ENCODE measurements around the gene ARAP2.
A peak's percentile ranks its signal among the peaks of the same experiment; 100 is the strongest.

ARAP2 gene

GRCh38 chr4:36264207-36264826 lies 20.0 kb upstream of the ARAP2 start:
- no peak for DNase-seq

GRCh38 chr4:36260731-36261130 lies 16.4 kb upstream of the ARAP2 start:
- no peak for DNase-seq

- DNase-seq: no peak
Measured at GRCh38 chr4:36256398-36256891, 12.1 kb upstream of the ARAP2 start.

DNA sequence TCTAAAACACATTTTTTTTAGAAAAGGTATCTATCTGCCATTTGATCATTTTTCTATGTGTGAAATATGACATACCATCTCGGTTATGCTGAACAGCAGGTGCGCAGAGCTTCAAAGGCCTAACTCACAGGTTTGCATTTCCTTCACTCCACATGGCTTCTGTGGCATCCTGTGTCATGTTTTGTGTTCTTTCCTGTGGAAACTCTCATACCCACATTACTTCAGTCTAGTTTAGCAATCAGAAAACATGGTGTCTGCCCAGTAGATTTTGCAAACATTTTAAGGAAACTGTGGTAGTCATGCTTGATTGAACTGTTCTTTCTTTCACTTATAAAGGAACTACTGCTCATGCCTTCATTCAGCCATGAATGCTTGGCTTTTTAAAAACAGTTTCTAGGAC lies 11.3 kb upstream of the ARAP2 start:
- no peak for DNase-seq

DNA sequence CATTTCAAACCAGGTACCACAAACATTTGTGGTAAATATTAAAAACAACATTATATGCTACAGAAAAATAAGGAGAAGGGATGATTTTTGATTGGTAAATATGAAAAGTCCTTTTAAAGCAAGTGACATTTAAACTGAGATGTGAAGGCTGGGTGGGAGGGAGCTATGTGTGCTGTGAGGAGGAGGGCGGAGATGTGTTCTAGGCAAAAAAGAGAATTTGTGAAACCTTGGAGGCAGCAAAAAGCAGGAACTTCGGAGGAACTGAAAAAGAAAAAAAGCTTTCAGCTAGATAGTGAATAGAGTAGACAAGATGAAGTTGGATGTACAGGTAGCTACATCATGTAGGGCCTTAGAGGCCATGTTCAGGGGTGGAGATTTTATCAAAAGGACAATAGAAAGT lies 10.1 kb upstream of the ARAP2 start:
- no peak for DNase-seq

DNA sequence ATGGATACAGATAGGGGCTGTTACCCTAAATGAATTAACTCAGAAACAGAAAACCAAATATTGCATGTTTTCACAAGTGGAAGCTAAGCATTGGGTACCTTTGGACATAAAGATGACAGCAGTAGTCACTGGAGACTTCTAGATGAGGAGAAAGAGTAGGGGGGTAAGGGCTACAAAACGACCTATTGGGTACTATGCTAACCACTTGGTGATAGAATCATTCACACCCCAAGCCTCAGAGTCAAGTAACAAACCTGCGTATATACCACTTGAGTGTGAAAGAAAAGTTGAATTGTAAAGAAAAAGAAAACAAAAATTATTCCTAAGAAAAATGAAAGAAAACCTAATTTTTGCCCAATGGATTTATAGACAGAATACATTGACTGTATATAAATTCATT lies 7.7 kb upstream of the ARAP2 start:
- no peak for DNase-seq

DNA sequence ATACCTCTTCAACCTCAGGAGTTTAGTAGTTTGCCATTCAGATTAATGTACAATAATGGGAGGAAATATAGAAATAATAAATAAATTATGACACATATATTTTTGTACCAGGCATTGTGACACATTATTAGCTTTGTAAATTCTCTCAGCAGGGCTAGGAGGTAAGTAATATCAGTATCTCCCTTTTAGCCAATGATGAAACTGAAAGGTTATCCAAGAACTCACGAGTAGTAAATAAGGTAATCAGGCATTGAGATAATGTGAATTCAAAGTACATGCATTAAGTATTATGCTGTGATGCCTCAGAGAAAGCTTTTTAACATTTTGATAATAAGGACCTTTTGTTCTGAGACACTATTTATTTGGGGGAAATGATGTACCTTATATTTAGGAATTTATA lies 5.3 kb upstream of the ARAP2 start:
- no peak for DNase-seq

DNA sequence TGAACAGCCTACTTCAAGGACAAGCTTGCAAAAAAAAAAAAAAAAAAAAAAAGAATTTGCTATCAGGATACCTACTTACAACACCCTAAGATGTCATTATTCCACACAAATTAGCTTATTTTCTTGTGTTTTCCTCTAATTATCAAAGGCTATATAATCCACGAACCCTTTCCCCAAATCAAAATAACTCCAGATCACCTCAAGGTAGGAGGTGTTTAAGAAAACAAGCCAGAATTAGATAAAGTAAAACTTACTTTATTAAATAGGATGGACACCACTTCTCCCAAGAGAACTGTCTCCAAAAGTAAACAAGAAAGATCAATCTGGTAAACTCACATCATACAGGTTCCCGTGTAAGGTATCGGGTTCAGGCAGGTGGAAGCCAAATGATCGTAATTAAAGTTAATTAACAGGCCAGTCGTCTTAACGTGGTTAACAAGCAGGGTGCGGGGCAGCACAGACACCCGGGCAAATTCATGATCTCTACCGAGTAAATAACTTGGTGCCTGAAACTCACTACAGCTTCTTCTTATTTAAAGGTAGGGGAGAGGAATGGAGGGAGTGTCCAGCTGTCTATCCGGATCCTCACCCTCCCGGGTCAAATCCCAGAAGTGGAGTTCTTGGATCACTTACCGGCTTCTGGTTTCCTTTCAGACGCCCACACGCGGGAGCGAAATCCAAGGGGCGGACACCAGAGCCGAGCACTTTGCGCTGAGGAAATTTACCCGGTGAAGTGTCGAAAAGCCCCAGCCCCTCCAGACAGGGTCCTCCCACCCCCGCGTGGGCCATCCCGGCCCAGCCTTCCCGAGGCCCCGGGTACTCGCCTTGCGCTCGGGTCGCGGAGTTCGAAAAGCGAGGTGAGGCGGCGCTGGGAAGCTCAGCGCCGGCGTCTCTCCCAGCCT lies 708 bp downstream of the ARAP2 start:
- no peak for DNase-seq

DNA sequence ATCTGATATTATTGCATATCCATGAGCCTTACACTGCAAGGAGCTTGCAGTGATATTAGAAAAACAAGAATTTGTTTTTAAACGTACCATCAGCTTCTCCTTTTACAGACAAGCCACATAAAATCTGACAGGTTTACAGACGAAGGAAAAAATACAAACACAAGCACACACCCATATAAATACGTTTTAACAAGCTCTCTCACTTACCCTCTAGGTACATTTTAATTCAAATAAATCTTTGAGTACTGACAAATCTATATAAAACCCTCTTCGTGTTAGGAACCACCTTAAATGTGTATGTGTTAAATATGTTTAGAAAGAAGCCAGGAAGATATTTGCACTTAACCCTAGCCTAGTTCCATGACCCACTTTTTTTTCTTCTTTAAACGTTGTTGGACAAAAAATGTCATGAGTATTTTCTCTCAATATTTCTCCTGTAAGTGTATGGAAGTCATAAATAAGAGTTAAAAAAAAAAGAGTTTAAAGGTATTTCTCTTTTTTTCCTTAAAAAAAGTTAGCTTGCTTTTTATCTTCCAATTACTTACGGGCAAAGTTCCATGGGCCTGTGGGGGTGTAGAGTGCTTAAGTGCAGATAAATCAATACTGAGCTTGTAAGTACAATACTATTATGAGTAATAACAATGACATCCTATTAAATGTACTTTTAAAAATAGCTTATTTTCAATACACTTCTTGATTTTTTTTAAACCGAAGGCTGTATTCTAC lies 1.5 kb downstream of the ARAP2 start:
- no peak for DNase-seq

DNA sequence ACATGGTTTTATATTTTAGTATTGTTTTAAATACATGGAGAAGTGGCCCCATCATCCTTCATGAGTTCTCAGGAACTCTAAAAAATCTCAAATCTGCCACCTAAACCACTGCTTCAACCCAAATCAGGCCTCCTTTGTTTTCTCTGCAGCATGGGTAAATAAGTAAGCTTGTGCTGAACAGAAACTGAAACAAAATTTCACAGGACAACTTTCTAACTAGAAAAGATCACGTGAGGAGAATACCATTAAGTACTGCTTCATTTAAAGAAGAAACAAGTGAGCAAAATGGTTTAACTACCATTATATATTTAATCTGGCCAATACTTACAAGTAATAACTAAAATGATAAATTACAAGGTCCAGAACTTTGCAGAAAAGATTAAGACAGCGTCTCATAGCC lies 2.5 kb downstream of the ARAP2 start:
- no peak for DNase-seq

- DNase-seq: no peak
Measured at GRCh38 chr4:36237366-36238313, 6.7 kb downstream of the ARAP2 start.

GRCh38 chr4:36236159-36236558 lies 8.2 kb downstream of the ARAP2 start:
- no peak for DNase-seq

DNA sequence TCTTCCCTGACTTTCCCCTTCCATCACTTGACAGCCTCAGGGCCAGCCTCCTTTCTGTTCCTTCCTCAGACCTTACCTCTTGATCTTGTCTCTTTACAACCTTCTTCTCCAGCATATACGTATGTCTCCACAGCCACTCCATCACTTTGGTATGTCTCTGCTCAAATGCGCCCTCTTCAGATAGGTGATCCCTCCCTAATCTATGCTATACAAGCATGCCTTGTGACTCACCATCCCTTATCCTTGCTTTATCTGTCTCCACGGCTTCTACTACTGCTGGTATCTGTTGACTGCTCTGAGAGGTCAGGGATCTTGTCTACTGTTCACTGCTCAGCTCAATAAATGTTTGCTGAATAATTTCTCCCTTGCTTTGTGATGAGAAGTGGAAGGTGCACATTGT lies 9.0 kb downstream of the ARAP2 start:
- no peak for DNase-seq

DNA sequence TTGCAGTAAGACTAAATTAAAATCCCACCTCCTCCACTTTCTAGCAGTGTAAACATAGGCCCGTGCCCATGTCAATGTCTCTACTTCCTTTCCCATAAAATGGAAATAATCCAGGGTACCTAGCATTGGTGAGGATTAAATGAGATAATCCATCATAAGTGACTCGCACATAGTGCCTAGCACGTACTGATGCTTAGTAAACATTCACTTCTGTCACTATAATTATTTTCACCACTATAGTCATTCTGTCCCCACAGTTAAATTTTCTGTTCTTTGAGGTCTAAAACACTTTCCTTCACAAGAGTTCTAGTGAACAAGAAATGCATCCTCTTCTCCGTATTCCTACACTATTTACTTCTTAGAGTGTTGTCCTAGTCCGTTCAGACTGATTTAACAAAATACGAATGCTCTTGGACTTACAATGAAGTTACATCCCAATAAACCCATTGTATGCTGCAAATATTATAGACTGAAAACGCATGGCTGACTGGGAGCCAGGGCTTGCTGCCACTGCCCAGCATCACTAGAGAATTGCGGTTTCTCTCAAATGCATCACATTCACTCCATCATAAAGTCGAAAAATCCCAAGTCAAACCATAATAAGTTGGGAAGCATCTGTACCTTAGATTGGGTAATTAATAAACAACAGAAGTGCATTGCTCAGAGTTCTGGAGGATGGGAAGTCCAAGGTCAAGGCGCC lies 10.6 kb downstream of the ARAP2 start:
- no peak for DNase-seq

- DNase-seq: no peak
Measured at GRCh38 chr4:36230534-36230933, 13.8 kb downstream of the ARAP2 start.

DNA sequence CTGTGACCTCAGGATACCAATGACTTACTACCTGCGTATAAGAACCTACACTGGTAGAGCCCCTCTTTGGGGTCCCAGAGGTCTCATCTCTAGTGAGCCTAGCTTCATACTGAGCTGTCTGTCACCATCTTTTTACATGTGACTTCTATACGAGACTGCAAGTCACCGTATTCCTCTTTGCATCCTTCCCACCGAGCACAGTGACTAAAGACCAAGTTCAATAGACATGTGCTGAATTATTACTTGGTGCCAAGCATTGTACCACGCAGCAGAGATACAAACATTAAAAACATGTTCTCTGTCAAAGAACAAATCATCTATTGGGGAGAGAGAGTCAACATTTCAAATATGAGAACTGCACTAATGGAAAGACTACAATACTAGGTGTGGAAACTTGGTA lies 16.4 kb downstream of the ARAP2 start:
- DNase-seq: no peak

DNA sequence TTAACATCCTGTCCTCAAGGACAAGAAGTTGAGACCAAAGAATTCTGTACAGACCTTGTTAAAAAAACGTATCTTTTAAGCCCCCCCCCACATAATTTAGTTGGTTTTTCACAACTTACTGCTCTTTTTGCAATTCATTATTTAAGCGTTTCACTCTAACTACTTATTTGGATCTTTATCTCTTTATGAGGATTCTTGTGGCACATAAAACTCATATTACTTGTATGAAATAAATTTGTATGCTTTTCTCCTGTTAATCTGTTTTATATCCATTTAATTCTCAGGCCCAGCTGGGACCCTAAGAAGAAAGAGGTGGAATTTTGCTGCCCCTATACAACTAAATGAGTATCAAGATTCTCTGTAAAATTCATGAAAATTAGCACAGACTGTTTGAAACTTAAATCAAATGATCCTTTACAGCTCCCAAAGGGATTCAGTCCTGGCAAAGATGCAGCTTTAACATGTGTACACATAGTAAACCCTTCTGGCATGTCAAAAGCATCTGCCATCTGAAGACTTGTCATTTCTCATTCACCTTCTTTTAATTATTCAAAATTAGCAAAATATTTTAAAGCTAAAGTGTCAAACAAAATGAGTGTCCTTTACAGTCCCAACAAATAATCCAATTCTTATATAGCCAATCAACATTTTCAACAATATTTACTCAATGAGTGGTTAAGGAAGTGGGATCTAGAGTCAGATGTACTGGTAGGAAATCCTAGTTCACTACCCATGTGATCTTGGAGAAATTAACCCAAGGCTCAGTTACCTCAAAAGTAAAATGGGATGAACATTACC lies 17.7 kb downstream of the ARAP2 start:
- DNase-seq: peak; percentile 75

GRCh38 chr4:36224972-36225903 lies 19.1 kb downstream of the ARAP2 start:
- DNase-seq: no peak

DNA sequence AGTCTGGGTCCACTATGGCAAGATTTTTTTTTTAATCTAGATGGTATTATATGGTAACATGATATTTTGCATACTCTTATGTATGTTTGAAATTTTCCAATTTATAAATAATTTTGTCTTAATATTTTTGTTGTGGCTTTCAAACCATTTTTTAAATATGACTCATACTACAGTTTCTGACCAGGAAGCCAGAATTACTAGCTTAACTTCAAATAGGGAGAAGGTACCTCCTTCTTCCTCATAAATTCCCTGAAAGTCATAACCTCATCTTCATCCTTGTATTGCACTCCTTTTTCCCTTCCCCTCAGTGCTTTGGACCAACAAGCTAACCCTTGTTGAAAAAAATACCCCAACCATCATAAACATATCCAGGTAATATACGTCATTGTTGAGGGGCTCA lies 21.6 kb downstream of the ARAP2 start:
- DNase-seq: no peak

DNA sequence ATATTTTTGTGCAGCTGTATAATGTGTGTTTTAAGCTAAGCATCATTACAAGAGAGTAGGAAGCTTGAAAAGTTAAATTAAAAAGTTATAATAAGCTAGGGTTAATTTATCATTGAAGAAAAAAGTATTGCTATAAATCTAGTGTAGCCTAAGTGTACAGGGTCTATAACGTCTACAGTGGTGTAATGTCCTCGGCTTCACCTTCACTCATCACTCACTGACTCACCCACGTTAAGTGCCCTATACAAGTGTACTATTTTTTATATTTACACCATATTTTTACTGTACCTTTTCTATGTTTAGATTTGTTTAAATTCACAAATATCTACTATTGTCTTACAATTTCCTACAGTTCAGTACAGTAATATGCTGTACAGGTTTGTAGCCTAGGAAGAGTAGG lies 23.5 kb downstream of the ARAP2 start:
- DNase-seq: no peak
